Cardiac muscle cell (in vitro differentiated cells and primary cell): ENCODE measurements around the gene MACO1. TPM values are rescaled to one million over a fixed set of nuclear protein-coding genes. Genes with fewer than 3 reads are reported as not detected.
A peak's percentile ranks its signal among the peaks of the same experiment; 100 is the strongest.

Source experiments
- DNase-seq, 2 donors: peaks; one replicate each; pipeline versions ENCODE4 v3.0.0 to v3.0.0-alpha.2; 2010 to 2017; ENCODE audit warnings: low read depth in 1 of 2, low spot score in 1 of 2
- H3K27ac ChIP-seq: fragments of 200-600 bp; sonication (generic); 2 replicates; pipeline ENCODE4 v1.5.1; 2016
- H3K27me3 ChIP-seq: fragments of 200-600 bp; sonication (generic); 2 replicates; pipeline ENCODE4 v1.6.0; 2016; ENCODE audit warnings: control low read depth
- H3K36me3 ChIP-seq: fragments of 200-600 bp; sonication (generic); 2 replicates; pipeline ENCODE4 v1.5.1; 2016; ENCODE audit warnings: control low read depth
- H3K4me1 ChIP-seq: fragments of 200-600 bp; sonication (generic); 2 replicates; pipeline ENCODE4 v1.8.1; 2017; ENCODE audit warnings: low read depth, mild to moderate bottlenecking, mixed run types
- H3K4me3 ChIP-seq: fragments of 200-600 bp; sonication (generic); 2 replicates; pipeline ENCODE4 v1.5.1; 2016; ENCODE audit warnings: mild to moderate bottlenecking
- H3K9me3 ChIP-seq: fragments of 200-600 bp; sonication (generic); 2 replicates; pipeline ENCODE4 v1.5.1; 2017; ENCODE audit warnings: low read depth, mild to moderate bottlenecking, control low read depth
- polyA plus RNA-seq: library from polyadenylated mRNA; unstranded; fragments of >200 nt; fragmentation: Nextera tagmentation; extraction: Ambion mirVana; gene quantifications from 2 replicates; pipeline ENCODE4 v1.2.1, GENCODE V29; 2016
- total RNA-seq: library from RNA; depleted of rRNA; stranded (reverse); fragments of >200 nt; gene quantifications from 2 replicates; pipeline ENCODE4 v1.2.3, GENCODE V29; 2016
- TF ChIP-seq, protein P1 (sequence below): IDR thresholded peaks from 2 replicates; pipeline ENCODE4 v1.5.1; 2012; ENCODE audit warnings: low read depth, mild to moderate bottlenecking, low read length

MACO1 gene
- total and polyA plus RNA-seq, 2 experiments from 2014 or later: 10.6 to 13.8 TPM

GRCh38 chr1:25538191-25538767 is 107.6 kb downstream of the MACO1 start:
- no peak for DNase-seq
- no peak overlapping the region for H3K4me3 ChIP-seq
- H3K9me3 ChIP-seq: no peaks in the 10 kb centered on the region
- H3K4me1 ChIP-seq: no peaks in the 10 kb centered on the region
- TF ChIP-seq, protein P1, sequence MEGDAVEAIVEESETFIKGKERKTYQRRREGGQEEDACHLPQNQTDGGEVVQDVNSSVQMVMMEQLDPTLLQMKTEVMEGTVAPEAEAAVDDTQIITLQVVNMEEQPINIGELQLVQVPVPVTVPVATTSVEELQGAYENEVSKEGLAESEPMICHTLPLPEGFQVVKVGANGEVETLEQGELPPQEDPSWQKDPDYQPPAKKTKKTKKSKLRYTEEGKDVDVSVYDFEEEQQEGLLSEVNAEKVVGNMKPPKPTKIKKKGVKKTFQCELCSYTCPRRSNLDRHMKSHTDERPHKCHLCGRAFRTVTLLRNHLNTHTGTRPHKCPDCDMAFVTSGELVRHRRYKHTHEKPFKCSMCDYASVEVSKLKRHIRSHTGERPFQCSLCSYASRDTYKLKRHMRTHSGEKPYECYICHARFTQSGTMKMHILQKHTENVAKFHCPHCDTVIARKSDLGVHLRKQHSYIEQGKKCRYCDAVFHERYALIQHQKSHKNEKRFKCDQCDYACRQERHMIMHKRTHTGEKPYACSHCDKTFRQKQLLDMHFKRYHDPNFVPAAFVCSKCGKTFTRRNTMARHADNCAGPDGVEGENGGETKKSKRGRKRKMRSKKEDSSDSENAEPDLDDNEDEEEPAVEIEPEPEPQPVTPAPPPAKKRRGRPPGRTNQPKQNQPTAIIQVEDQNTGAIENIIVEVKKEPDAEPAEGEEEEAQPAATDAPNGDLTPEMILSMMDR: no peak
- no peaks in the 10 kb centered on the region for H3K36me3 ChIP-seq
- H3K27ac ChIP-seq: no peak overlapping the region
- H3K27me3 ChIP-seq: no peaks in the 10 kb centered on the region

GRCh38 chr1:25540750-25541342 is 110.1 kb downstream of the MACO1 start:
- Histone ChIP-seq H3K9me3 (no peaks in the 10 kb centered on the region), H3K4me3 (no peak overlapping the region), H3K27me3 (no peaks in the 10 kb centered on the region), H3K4me1 (no peaks in the 10 kb centered on the region), H3K36me3 (no peaks in the 10 kb centered on the region), H3K27ac (no peak overlapping the region)
- no peak for DNase-seq
- TF ChIP-seq, protein P1: no peak

DNA sequence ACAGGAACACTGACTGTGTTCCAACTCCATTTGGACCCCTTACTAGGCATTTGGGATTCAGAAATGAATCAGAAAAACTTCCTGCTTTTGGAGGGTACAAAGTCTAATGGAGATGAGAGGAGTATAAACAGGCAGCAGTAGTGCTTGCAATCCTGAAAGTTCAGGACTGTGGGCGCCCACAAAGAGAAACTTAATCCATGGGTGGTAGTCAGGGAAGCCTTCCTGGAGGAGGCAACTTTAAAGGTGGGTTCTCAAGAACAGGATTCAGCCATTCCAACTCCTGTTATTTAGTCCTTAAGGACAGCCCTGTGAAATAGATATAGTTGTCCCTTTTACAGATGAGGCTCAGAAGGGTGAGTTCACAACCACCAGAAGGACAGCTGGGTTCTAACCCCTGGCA is 110.7 kb downstream of the MACO1 start:
- Histone ChIP-seq H3K27me3 (no peaks in the 10 kb centered on the region), H3K4me1 (no peaks in the 10 kb centered on the region), H3K4me3 (no peak overlapping the region), H3K9me3 (no peaks in the 10 kb centered on the region), H3K27ac (no peak overlapping the region), H3K36me3 (no peaks in the 10 kb centered on the region)
- TF ChIP-seq, protein P1: no peak
- DNase-seq: no peak

DNA sequence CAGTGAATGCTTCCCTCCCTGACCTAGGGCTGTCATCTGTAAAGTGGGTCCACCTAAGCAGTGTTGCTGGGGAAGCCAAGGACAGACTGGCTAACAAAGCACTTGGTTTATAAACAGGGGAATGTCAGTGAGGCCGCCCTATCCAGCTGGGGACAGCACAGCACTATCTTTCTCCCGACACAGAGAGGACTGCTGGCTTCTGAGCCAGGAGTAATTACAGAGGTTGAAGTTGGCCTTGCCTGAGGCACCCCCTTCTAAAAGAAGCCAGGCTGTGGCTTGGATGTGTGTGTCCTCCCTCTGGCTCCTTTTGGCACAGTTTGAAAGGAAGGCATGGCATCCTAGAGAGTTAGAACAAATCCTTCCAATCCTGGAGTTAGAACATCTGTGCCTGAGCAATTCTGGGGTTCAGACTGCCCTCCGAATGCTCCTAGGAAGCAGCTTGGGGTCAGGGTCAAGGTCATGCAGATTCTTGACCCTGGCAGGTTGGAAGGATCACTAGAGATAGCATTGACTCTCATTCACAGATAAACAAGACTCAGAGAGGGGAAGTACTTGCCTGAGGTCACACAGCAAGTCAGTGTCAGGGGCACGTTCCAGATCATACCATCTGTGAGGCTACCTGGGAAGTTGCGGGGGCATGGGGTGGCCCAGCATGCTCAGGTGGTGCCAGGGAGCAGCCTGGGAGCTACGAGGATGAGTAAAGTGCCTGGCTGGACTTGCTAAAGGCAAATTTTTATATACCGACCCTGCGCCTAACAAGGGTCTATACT is 111.4 kb downstream of the MACO1 start:
- Histone ChIP-seq H3K4me3 (no peak overlapping the region), H3K4me1 (no peaks in the 10 kb centered on the region), H3K9me3 (no peaks in the 10 kb centered on the region), H3K27ac (no peak overlapping the region), H3K27me3 (no peaks in the 10 kb centered on the region), H3K36me3 (no peaks in the 10 kb centered on the region)
- TF ChIP-seq, protein P1: no peak
- no peak for DNase-seq

- DNase-seq: no peak
- TF ChIP-seq, protein P1: no peak
- H3K4me3 ChIP-seq: peak overlapping the region; percentile 68
- H3K36me3 ChIP-seq: no peaks in the 10 kb centered on the region
- no peaks in the 10 kb centered on the region for H3K27me3 ChIP-seq
- H3K4me1 ChIP-seq: no peaks in the 10 kb centered on the region
- no peaks in the 10 kb centered on the region for H3K9me3 ChIP-seq
- H3K27ac ChIP-seq: no peak overlapping the region
Measured at GRCh38 chr1:25543005-25543424, 112.3 kb downstream of the MACO1 start.
